ENCODE measurements around the gene GNB1. TPM values are rescaled to one million over a fixed set of nuclear protein-coding genes. Genes with fewer than 3 reads are reported as not detected.
A peak's percentile ranks its signal among the peaks of the same experiment; 100 is the strongest.

GNB1 gene
- total and polyA plus RNA-seq, 9 of the 15 experiments (the other 6 are each of a cell fraction or from before 2014, with no cell fraction given), result 34.3 to 388 (median 114) TPM

GRCh38 chr1:1903224-1903623, 12.3 kb upstream of the GNB1 start:
- DNase-seq (ENCODE audit: extremely low read depth in 1 of 4, low spot score in 3 of 4) (no peak), ATAC-seq (no peak), FAIRE-seq (no peak)
- Histone ChIP-seq H3K4me1 (replicated peaks in 1 of 2; ENCODE audit: control insufficient read depth in 2 of 2, insufficient read depth in 2 of 2, low read length in 2 of 2) (peaks cover 10 to 44% of the 10 kb centered on the region in 2 experiments; a peak in 4 of 5 replicates), H3K36me3 (ENCODE audit: control insufficient read depth, insufficient read depth, low read length) (no peaks in the 10 kb centered on the region), H3K4me3 (no peak overlapping the region), H3K9me1 (ENCODE audit: control insufficient read depth, insufficient read depth, low read length) (no peaks in the 10 kb centered on the region), H2AFZ (ENCODE audit: low read depth, low read length) (no peak overlapping the region), H3K4me2 (ENCODE audit: insufficient read depth, low read length) (no peak overlapping the region), H4K20me1 (replicated peaks; ENCODE audit: control insufficient read depth, insufficient read depth, low read length) (no peaks in the 10 kb centered on the region), H3K79me2 (ENCODE audit: control insufficient read depth, insufficient read depth, low read length) (peaks cover under 1% of the 10 kb centered on the region; the same call in 2 of the 3 replicates), H3K9me3 (replicated peaks; ENCODE audit: control insufficient read depth, insufficient read depth, low read depth, low read length) (peaks cover 2% of the 10 kb centered on the region; the same call in 1 of the 2 replicates), H3K9ac (ENCODE audit: insufficient read depth in 1 of 2, low read depth in 2 of 2, low read length in 2 of 2) (no peak overlapping the region), H3K27ac (ENCODE audit: extremely low read depth, low read depth, low read length) (no peak overlapping the region), H3K27me3 (ENCODE audit: control insufficient read depth in 2 of 2, insufficient read depth in 2 of 2, low read length in 2 of 2) (no peaks in the 10 kb centered on the region; a peak in 1 of 5 replicates)
- BruUV-seq (replicated peaks), result no TSS peak
- 83% methylated on average over 4 of the region's 12 CpGs for WGBS (ENCODE audit: insufficient coverage, low coverage, missing lambda C conversion rate)
- intact Hi-C loops (cut with micrococcal nuclease), result no loop called here
- in situ Hi-C loops (cut with MboI), result no loop called here
- CTCF ChIA-PET (ENCODE audit: low intra/inter-chr PET ratio), result no interaction called here
- POLR2A ChIA-PET, result no interaction called here
- TF ChIP-seq ZBTB33 (CRISPR knock-in tag; IDR thresholded peaks at IDR 0.05) (peak; percentile 67; the same call in 1 of the 2 replicates), PRMT5 (CRISPR knock-in tag; IDR thresholded peaks at IDR 0.05) (no peak), ZNF445 (CRISPR knock-in tag; IDR thresholded peaks at IDR 0.05; ENCODE audit: low read depth) (no peak), BCOR (IDR thresholded peaks at IDR 0.05) (peak; percentile 32; the same call in 1 of the 2 replicates), CBX3 (IDR thresholded peaks at IDR 0.05; ENCODE audit: borderline replicate concordance in 1 of 2, low read length in 2 of 2) (0 out of 3 replicates have a peak, but pooled peaks of 1 of the 2 experiments have one; percentile 24), ZNF311 (CRISPR knock-in tag; IDR thresholded peaks at IDR 0.05) (no peak), MNT (conservative IDR thresholded peaks at IDR 0.05) (no peak), ZNF146 (CRISPR knock-in tag; IDR thresholded peaks at IDR 0.05; ENCODE audit: unreplicated experiment) (peak; percentile 78), MBD1 (CRISPR knock-in tag; IDR thresholded peaks at IDR 0.05) (no peak), KDM1A (IDR thresholded peaks at IDR 0.05) (0 out of 4 replicates have a peak, but pooled peaks of 1 of the 2 experiments have one; percentile 18), POLR2B (IDR thresholded peaks at IDR 0.05; ENCODE audit: low read depth, partially characterized antibody) (no peak), GTF3C2 (IDR thresholded peaks at IDR 0.05; ENCODE audit: borderline replicate concordance, extremely low read depth, insufficient read length) (no peak)
